ENCODE results near the gene NBR1.
A peak's percentile ranks its signal among the peaks of the same experiment; 100 is the strongest.
"Not testable (repeated sequence)": the region's sequence is repeated elsewhere in the genome, so short reads cannot be mapped to it uniquely, and the experiment has no call there.

Gene NBR1, protein sequence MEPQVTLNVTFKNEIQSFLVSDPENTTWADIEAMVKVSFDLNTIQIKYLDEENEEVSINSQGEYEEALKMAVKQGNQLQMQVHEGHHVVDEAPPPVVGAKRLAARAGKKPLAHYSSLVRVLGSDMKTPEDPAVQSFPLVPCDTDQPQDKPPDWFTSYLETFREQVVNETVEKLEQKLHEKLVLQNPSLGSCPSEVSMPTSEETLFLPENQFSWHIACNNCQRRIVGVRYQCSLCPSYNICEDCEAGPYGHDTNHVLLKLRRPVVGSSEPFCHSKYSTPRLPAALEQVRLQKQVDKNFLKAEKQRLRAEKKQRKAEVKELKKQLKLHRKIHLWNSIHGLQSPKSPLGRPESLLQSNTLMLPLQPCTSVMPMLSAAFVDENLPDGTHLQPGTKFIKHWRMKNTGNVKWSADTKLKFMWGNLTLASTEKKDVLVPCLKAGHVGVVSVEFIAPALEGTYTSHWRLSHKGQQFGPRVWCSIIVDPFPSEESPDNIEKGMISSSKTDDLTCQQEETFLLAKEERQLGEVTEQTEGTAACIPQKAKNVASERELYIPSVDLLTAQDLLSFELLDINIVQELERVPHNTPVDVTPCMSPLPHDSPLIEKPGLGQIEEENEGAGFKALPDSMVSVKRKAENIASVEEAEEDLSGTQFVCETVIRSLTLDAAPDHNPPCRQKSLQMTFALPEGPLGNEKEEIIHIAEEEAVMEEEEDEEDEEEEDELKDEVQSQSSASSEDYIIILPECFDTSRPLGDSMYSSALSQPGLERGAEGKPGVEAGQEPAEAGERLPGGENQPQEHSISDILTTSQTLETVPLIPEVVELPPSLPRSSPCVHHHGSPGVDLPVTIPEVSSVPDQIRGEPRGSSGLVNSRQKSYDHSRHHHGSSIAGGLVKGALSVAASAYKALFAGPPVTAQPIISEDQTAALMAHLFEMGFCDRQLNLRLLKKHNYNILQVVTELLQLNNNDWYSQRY

DNA sequence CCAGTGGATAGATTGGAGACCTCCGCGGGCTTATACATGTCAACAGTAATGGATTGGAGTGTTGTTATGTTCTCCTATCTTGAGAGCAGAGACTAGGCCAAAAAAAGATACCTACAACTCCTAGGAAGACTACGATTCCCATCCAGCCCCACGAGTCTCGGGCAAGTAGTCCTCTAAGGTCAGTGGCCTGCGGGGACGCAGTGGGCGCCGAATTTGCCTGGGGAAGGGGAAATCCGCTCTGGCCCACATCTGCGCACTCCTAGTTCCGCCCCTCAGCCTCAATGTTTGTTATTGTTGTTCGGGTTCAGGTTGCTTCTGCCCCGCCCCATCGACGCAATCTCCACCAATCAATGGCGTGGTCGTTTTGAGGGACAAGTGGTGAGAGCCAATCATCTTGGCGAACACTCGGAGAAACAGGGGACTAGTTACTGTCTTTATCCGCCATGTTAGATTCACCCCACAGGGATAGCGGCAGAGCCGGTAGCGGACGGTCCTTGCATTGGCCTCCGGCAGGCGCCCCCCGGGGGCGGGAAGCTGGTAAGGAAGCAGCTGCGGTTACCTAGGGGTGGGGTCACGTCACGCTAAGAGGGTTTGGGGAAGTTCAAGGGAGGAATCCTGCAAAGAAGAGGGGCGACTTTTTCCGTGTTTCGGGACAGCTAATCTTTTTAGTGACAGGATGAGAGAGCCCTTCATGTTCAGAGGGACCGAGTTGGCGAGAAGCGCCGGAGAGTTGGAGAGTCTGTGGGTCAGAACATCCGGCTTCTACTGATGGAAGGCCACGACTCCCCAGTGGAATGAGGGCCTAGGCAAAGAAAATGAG is at the start of gene NBR1:
TSS of gene NBR1 (plus strand) at position 449 of the 820 bp plus-strand sequence. CDS start 4,586 bp downstream, outside the sequence.
- H3K36me3 ChIP-seq (ENCODE audit: insufficient read depth, low read length) = peaks cover 6% of the 10 kb centered on the region
- TF ChIP-seq POLR2AphosphoS5 (IDR thresholded peaks at IDR 0.05; ENCODE audit: borderline replicate concordance, low read depth, low read length) (peak; percentile 71), EZH2 (IDR thresholded peaks at IDR 0.05) (no peak), FOXP2 (optimal IDR thresholded peaks at IDR 0.05; ENCODE audit: control extremely low read depth, extremely low read length, insufficient read depth) (peak; percentile 89)
- DNase-seq (ENCODE audit: low read depth, low spot score) = peak; percentile 94
- H3K9ac ChIP-seq (ENCODE audit: insufficient read length) = peak within 1 kb of the TSS; percentile 84
- peak within 1 kb of the TSS; percentile 89 for H3K27ac ChIP-seq
- H3K4me3 ChIP-seq = peak within 1 kb of the TSS; percentile 95
- no peaks in the 10 kb centered on the region for H3K9me3 ChIP-seq (ENCODE audit: low read depth, low read length)

DNA sequence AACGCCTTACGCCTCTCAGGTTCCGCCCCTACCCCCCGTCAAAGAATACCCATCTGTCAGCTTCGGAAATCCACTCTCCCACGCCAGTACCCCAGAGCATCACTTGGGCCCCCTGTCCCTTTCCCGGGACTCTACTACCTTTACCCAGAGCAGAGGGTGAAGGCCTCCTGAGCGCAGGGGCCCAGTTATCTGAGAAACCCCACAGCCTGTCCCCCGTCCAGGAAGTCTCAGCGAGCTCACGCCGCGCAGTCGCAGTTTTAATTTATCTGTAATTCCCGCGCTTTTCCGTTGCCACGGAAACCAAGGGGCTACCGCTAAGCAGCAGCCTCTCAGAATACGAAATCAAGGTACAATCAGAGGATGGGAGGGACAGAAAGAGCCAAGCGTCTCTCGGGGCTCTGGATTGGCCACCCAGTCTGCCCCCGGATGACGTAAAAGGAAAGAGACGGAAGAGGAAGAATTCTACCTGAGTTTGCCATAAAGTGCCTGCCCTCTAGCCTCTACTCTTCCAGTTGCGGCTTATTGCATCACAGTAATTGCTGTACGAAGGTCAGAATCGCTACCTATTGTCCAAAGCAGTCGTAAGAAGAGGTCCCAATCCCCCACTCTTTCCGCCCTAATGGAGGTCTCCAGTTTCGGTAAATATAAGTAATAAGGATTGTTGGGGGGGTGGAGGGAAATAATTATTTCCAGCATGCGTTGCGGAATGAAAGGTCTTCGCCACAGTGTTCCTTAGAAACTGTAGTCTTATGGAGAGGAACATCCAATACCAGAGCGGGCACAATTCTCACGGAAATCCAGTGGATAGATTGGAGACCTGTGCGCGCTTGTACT is 45.7 kb upstream of the NBR1 start, which contains the start of gene BRCA1:
TSS of gene BRCA1 (minus strand) at position 232 of the 834 bp plus-strand sequence. CDS start 1,268 bp downstream, outside the sequence.
- peak within 1 kb of the TSS; percentile 94 for H3K27ac ChIP-seq
- TF ChIP-seq EZH2 (IDR thresholded peaks at IDR 0.05) (no peak), FOXP2 (optimal IDR thresholded peaks at IDR 0.05; ENCODE audit: control extremely low read depth, extremely low read length, insufficient read depth) (no peak), POLR2AphosphoS5 (IDR thresholded peaks at IDR 0.05; ENCODE audit: borderline replicate concordance, low read depth, low read length) (peak; percentile 89)
- H3K4me3 ChIP-seq = peak within 1 kb of the TSS; percentile 98
- DNase-seq (ENCODE audit: low read depth, low spot score) = peak; percentile 96
- peak within 1 kb of the TSS; percentile 95 for H3K9ac ChIP-seq (ENCODE audit: insufficient read length)
- H3K36me3 ChIP-seq (ENCODE audit: insufficient read depth, low read length) = peaks cover 10% of the 10 kb centered on the region
- H3K9me3 ChIP-seq (ENCODE audit: low read depth, low read length) = no peaks in the 10 kb centered on the region

DNA sequence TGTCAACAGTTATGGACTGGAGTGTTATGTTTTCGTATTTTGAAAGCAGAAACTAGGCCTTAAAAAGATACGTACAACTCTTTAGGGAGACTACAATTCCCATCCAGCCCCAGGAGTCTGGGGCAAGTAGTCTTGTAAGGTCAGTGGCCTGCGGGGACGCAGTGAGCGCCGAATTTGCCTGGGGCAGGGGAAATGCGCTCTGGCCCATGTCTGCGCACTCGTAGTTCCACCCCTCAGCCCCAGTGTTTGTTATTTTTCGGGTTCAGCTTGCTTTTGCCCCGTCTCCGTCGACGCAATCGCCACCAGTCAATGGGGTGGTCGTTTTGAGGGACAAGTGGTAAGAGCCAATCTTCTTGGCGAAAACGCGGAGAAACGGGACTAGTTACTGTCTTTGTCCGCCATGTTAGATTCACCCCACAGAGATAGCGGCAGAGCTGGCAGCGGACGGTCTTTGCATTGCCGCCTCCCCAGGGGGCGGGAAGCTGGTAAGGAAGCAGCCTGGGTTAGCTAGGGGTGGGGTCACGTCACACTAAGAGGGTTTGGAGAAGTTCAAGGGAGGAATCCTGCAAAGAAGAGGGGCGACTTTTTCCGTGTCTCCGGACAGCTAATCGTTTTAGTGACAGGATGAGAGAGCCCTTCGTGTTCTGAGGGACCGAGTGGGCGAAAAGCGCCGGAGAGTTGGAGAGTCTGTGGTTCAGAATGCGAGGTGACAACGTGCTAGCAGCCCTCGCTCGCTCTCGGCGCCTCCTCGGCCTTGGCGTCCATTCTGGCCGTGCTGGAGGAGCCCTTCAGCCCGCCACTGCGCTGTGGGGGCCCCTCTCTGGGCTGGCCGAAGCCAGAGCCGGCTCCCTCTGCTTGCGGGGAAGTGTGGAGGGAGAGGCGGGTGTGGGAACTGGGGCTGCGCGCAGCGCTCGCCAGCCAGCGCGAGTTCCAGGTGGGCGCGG is 44.8 kb upstream of the NBR1 start:
- no peak for DNase-seq (ENCODE audit: low read depth, low spot score)
- Histone ChIP-seq H3K27ac (peak overlapping the region; percentile 94), H3K36me3 (ENCODE audit: insufficient read depth, low read length) (peaks cover 10% of the 10 kb centered on the region), H3K9ac (ENCODE audit: insufficient read length) (peak overlapping the region; percentile 95), H3K9me3 (ENCODE audit: low read depth, low read length) (no peaks in the 10 kb centered on the region), H3K4me3 (peak overlapping the region; percentile 98)
- TF ChIP-seq POLR2AphosphoS5 (IDR thresholded peaks at IDR 0.05; ENCODE audit: borderline replicate concordance, low read depth, low read length) = no peak
- no peak for TF ChIP-seq FOXP2 (optimal IDR thresholded peaks at IDR 0.05; ENCODE audit: control extremely low read depth, extremely low read length, insufficient read depth)
- TF ChIP-seq EZH2 (IDR thresholded peaks at IDR 0.05) = no peak

DNA sequence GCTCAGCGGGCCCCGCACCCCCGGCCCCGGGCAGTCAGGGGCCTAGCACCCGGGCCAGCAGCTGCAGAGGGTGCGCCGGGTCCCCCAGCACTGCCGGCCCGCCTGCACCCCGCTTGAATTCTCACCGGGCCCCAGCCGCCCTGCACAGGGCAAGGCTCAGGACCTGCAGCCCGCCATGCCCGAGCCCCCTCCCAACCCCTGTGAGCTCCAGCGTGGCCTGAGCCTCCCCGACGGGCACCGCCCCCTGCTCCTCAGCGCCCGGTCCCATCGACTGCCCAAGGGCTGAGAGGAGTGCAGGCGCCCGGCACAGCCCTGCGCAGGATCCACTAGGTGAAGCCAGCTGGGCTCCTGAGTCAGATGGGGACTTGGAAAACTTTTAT is 44.1 kb upstream of the NBR1 start:
- Histone ChIP-seq H3K36me3 (ENCODE audit: insufficient read depth, low read length) (peaks cover 10% of the 10 kb centered on the region), H3K4me3 (no peak overlapping the region), H3K9me3 (ENCODE audit: low read depth, low read length) (no peaks in the 10 kb centered on the region), H3K9ac (ENCODE audit: insufficient read length) (no peak overlapping the region), H3K27ac (no peak overlapping the region)
- TF ChIP-seq POLR2AphosphoS5 (IDR thresholded peaks at IDR 0.05; ENCODE audit: borderline replicate concordance, low read depth, low read length) (no peak), EZH2 (IDR thresholded peaks at IDR 0.05) (no peak), FOXP2 (optimal IDR thresholded peaks at IDR 0.05; ENCODE audit: control extremely low read depth, extremely low read length, insufficient read depth) (no peak)
- DNase-seq (ENCODE audit: low read depth, low spot score) = no peak

DNA sequence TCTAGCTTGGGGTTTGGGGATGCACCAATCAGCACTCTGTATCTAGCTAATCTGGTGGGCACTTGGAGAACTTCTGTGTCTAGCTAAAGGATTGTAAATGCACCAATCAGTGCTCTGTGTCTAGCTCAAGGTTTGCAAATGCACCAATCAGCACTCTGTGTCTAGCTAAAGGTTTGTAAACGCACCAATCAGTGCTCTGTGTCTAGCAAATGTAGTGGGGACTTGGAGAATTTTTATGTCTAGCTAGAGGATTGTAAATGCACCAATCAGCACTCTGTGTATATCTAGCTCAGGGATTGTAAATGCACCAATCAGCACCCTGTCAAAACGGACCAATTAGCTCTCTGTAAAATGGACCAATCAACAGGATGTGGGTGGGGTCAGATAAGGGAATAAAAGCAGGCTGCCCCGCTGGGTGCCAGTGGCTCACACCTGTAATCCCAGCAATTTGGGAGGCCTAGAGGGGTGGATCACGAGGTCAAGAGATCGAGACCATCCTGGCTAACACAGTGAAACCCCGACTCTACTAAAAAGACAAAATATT is 43.6 kb upstream of the NBR1 start:
- H3K4me3 ChIP-seq = not testable (repeated sequence)

DNA sequence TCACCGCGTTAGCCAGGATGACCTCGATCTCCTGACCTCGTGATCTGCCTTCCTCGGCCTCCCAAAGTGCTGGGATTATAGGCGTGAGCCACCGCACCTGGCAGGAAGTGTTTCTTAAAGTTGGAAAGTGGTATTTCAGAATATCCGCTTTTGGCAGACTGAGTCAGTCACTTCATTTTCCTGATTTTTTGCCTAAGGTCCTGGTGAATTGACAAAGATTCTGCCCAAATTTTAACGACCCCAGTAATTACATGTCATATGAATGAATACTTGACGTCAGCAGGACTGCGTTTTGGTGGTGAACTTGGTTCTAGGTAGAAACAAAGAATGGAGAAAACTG is 41.4 kb upstream of the NBR1 start:
- Histone ChIP-seq H3K9me3 (ENCODE audit: low read depth, low read length) (no peaks in the 10 kb centered on the region), H3K9ac (ENCODE audit: insufficient read length) (no peak overlapping the region), H3K4me3 (no peak overlapping the region), H3K36me3 (ENCODE audit: insufficient read depth, low read length) (peaks cover 9% of the 10 kb centered on the region; the same call in 1 of the 2 replicates), H3K27ac (peak overlapping the region; percentile 71)
- DNase-seq (ENCODE audit: low read depth, low spot score) = no peak
- no peak for TF ChIP-seq FOXP2 (optimal IDR thresholded peaks at IDR 0.05; ENCODE audit: control extremely low read depth, extremely low read length, insufficient read depth)
- TF ChIP-seq POLR2AphosphoS5 (IDR thresholded peaks at IDR 0.05; ENCODE audit: borderline replicate concordance, low read depth, low read length) = no peak
- TF ChIP-seq EZH2 (IDR thresholded peaks at IDR 0.05) = no peak

More for the DNA sequence above, 43.6 kb upstream of the NBR1 start:
- not testable (repeated sequence) for H3K36me3 ChIP-seq (ENCODE audit: insufficient read depth, low read length); H3K9ac ChIP-seq (ENCODE audit: insufficient read length); H3K9me3 ChIP-seq (ENCODE audit: low read depth, low read length); DNase-seq (ENCODE audit: low read depth, low spot score); H3K27ac ChIP-seq

Measured in SK-N-MC (cell line).